HepG2 (cell line): ENCODE results near the gene SYT11.

Source experiments
- CSRNP1 ChIP-seq: sonication (generic); formaldehyde crosslinking; IDR thresholded peaks from 2 replicates; pipeline ENCODE4 v1.8.1; 2023; ENCODE audit warnings: mild to moderate bottlenecking, missing genetic modification reagents
- FOSL1 ChIP-seq: sonication (generic); formaldehyde crosslinking; IDR thresholded peaks from 2 replicates; pipeline ENCODE4 v1.9.0; 2021; ENCODE audit warnings: missing genetic modification reagents, borderline replicate concordance
- HDAC6 ChIP-seq: fragments of 200-600 bp; sonication (generic); IDR thresholded peaks from 2 replicates; pipeline ENCODE4 v1.7.0; 2017; ENCODE audit warnings: mild to moderate bottlenecking, antibody characterized with exemption, low read length, low read depth
- POLR2A ChIP-seq, 2 experiments: IDR thresholded peaks; 2 replicates each; pipeline ENCODE4 v1.6.1; 2011; ENCODE audit warnings: low read depth in 2 of 2, low read length in 2 of 2, mild to moderate bottlenecking in 1 of 2, moderate library complexity in 1 of 2; ENCODE audit not compliant: insufficient read depth in 1 of 2
- REST ChIP-seq, 2 experiments: IDR thresholded peaks; 2 replicates each; pipeline ENCODE4 v1.6.1; 2011 to 2012; ENCODE audit warnings: low read length in 2 of 2, borderline replicate concordance in 1 of 2, low read depth in 1 of 2, mild to moderate bottlenecking in 1 of 2, moderate library complexity in 1 of 2
- SMAD3 ChIP-seq: sonication (generic); formaldehyde crosslinking; IDR thresholded peaks from 2 replicates; pipeline ENCODE4 v1.4.0; 2020; ENCODE audit warnings: missing genetic modification reagents
- TBL1XR1 ChIP-seq: fragments of 150-350 bp; IDR thresholded peaks from 2 replicates; pipeline ENCODE4 v1.6.1; 2014; ENCODE audit warnings: borderline replicate concordance, low read length; ENCODE audit not compliant: partially characterized antibody

GRCh38 chr1:155858800-155859233 lies 550 bp upstream of the SYT11 start:
- TF ChIP-seq POLR2A (IDR thresholded peaks at IDR 0.05; ENCODE audit: insufficient read depth in 1 of 2, low read depth in 2 of 2, low read length in 2 of 2) (no peak), HDAC6 (no peak), SMAD3 (CRISPR knock-in tag) (no peak), CSRNP1 (CRISPR knock-in tag) (no peak), REST (IDR thresholded peaks at IDR 0.05; ENCODE audit: borderline replicate concordance in 1 of 2, low read depth in 1 of 2, low read length in 2 of 2) (no peak), FOSL1 (CRISPR knock-in tag) (no peak), TBL1XR1 (no peak)
